PFSK-1 (cell line): Measurements from ENCODE around the gene MCRIP1.

ENCODE experiments used
- FOXP2 ChIP-seq: optimal IDR thresholded peaks from 2 replicates; pipeline ENCODE3; 2011; ENCODE audit warnings: borderline replicate concordance, control low read depth, inconsistent platforms; ENCODE audit not compliant: insufficient read depth; ENCODE audit errors: extremely low read length, extremely low read depth
- POLR2AphosphoS5 ChIP-seq: IDR thresholded peaks from 2 replicates; pipeline ENCODE4 v1.6.1; 2012; ENCODE audit warnings: low read depth, mild to moderate bottlenecking, control low read depth, low read length, moderate library complexity
- SIN3A ChIP-seq: IDR thresholded peaks from 2 replicates; pipeline ENCODE4 v1.6.1; 2012; ENCODE audit warnings: mild to moderate bottlenecking, low read length, moderate library complexity, borderline replicate concordance; ENCODE audit not compliant: insufficient read depth
- TAF1 ChIP-seq: IDR thresholded peaks from 2 replicates; pipeline ENCODE4 v1.6.1; 2012; ENCODE audit warnings: low read length, control low read depth, borderline replicate concordance; ENCODE audit not compliant: insufficient read depth
- TF ChIP-seq, protein P1 (sequence below), 2 experiments: IDR thresholded peaks; 2 replicates each; pipeline versions ENCODE4 v1.6.1 to v1.8.0; 2011 to 2012; ENCODE audit warnings: low read depth in 2 of 2, low read length in 2 of 2, control low read depth in 1 of 2, inconsistent platforms in 1 of 2, mild to moderate bottlenecking in 1 of 2, moderate library complexity in 1 of 2; ENCODE audit not compliant: insufficient read depth in 1 of 2

Gene MCRIP1

DNA sequence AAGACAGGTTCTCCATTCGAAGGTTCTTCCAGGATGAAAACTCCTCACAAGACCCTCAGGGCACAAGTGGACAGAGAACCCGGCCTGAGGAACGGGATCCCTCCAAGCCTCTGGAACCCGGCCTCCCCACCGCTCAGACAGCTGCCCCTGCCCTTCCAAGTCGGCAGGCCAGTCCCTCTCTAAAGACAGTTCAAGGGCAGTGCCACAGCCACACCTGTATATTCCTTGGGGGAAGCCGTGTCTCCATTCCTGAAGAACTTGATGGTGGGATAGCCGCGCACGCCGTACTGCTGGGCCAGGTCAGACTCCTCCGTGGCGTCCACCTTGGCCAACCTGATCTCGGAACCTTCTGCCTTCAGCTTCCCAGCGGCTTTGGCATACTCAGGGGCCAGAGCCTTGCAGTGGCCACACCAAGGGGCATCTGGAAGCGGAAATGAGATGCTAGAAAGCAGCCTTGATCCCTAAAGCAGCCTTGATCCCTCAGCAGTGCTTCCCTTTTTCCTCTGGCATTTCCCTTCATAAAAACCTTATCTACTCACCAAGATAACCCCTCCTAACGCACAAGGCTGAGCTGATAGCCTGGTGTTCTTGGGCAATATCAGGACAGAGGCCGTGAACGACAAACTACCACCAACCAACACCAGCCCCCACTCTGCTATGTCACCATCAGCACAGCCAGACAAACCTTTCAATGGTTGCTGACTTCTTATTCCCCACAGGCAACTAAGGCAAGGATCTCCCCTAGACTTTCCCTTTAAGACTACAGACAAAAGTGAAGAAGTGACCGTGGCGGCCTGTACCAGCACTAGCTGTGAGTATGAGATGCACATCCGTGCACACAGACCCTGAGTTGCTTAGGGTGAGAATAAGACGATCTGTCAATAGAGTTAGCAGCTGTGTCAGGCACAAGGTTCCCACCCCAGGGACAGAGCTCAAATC, 26.1 kb upstream of the MCRIP1 start:
- TF ChIP-seq POLR2AphosphoS5 (peak; percentile 54; the same call in 1 of the 2 replicates), TAF1 (no peak; the same call in 1 of the 2 replicates)

DNA sequence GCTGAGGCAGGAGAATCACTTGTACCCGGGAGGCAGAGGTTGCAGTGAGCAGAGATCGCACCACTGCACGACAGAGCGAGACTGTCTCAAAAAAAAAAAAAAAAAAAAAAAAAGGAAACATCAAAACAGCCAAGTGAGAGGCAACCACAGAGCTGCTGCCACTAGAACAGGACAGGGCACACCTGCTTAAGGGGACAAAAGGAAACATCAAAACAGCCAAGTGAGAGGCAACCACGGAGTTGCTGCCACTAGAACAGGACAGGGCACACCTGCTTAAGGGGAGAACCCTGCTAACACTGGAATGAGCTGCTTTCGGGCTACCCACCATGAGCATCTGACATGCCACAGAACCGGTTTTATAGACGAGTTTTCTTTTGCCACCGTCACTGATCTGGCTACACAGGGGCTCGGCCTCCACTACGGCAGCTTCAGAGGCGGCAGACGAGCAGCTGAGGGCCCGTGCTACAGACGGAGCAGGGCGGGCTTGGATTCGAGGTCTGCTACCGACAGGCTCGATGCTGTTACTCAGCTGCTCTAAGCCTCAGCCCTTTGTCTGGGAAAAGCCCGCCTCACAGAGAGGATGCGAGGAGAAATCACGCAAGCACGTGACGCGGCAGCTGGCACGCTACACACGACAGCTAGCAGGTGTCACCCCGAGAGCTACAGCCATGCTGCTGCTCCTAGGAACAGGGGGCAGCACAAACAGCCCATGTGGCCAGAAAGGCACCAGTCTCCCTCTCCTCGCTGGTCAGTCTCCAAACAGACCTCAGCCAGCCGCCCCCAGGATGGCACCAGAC, 25.3 kb upstream of the MCRIP1 start:
- TF ChIP-seq, protein P1, sequence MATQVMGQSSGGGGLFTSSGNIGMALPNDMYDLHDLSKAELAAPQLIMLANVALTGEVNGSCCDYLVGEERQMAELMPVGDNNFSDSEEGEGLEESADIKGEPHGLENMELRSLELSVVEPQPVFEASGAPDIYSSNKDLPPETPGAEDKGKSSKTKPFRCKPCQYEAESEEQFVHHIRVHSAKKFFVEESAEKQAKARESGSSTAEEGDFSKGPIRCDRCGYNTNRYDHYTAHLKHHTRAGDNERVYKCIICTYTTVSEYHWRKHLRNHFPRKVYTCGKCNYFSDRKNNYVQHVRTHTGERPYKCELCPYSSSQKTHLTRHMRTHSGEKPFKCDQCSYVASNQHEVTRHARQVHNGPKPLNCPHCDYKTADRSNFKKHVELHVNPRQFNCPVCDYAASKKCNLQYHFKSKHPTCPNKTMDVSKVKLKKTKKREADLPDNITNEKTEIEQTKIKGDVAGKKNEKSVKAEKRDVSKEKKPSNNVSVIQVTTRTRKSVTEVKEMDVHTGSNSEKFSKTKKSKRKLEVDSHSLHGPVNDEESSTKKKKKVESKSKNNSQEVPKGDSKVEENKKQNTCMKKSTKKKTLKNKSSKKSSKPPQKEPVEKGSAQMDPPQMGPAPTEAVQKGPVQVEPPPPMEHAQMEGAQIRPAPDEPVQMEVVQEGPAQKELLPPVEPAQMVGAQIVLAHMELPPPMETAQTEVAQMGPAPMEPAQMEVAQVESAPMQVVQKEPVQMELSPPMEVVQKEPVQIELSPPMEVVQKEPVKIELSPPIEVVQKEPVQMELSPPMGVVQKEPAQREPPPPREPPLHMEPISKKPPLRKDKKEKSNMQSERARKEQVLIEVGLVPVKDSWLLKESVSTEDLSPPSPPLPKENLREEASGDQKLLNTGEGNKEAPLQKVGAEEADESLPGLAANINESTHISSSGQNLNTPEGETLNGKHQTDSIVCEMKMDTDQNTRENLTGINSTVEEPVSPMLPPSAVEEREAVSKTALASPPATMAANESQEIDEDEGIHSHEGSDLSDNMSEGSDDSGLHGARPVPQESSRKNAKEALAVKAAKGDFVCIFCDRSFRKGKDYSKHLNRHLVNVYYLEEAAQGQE (IDR thresholded peaks at IDR 0.05; ENCODE audit: insufficient read depth in 1 of 2, low read depth in 2 of 2, low read length in 2 of 2) = no peak
- TF ChIP-seq TAF1 (no peak), SIN3A (no peak), FOXP2 (no peak), POLR2AphosphoS5 (no peak)

DNA sequence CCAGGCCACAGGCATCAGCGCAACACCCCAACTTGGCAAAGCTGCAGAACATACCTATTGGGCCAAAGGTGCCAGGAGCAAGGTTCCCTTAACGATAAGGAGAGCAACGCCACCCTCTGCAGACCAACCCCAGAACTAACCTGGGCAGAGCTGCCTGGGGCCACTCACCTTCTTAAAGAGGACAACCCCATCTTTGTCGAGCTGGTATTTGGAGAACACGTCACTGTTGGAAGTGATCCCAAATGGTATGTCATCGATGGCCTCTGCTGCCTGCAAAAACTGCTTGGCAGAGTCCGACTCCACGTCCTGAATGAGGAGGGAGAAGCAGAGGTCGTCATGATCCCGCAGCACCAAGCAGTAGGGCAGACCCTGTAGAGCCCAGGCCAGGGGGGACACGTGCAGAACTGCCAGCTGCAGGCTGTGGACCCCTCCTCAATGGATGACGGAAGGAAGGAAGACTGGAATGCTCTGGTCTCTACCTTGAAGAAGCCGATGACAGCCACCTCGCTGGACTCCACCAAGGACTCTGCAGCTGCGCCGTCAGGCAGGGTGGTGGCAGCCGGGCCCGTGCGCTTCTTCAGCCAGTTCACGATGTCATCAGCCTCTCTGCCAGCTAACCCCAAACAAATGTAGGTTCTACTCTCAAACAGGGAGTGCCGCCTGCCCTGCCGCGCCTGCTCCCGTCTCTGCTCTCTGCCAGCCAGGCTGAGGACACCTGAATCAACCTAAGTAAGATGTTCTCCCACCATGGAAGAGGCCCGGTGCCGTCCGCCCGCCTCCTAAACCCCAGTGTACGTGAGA, 22.1 kb upstream of the MCRIP1 start:
- TF ChIP-seq FOXP2 = no peak
- TF ChIP-seq SIN3A = no peak
- TF ChIP-seq, protein P1 (IDR thresholded peaks at IDR 0.05; ENCODE audit: insufficient read depth in 1 of 2, low read depth in 2 of 2, low read length in 2 of 2) = no peak
- TF ChIP-seq POLR2AphosphoS5 = no peak; the same call in 1 of the 2 replicates
- TF ChIP-seq TAF1 = no peak

DNA sequence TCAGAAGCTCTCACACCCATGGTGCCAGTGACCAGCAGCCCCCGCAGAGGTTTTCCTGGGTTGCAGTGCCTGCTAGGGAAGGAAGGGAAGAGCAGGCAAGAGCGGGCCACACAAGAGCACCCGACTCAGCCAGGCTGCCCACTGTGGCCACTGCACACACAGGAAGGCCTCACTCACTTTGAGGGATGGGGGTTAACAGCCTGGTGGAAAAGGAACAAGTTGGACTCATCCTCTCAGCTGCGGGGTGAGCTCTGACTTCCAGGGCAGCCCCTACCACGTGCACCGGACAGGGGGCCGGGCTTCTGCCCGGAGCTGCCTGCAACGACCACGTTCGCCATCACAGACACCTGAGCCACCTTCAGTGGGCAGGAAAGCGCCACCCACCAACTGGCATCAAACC, 19.1 kb upstream of the MCRIP1 start:
- TF ChIP-seq FOXP2 (no peak), POLR2AphosphoS5 (no peak), SIN3A (no peak), TAF1 (no peak)
- TF ChIP-seq, protein P1 (IDR thresholded peaks at IDR 0.05; ENCODE audit: insufficient read depth in 1 of 2, low read depth in 2 of 2, low read length in 2 of 2) = no peak

DNA sequence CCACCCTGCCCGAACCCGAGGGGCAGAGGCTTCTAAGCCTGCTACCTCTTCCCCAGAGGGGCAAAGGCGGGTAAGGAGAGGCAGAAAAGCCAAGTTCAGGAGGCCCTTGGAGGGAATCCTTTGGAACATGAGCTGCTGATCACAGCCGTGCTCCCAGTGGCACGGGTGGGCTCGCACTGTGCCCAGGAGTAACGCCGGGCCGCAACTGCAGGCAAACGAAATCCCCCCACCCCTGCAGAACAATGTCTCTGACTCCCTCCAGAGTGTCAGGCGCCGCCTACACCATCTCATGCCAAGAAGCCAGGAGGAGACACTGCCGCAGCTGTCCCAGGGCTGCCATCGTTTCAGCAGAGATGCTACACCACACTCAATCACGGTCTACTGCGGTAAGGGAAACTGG, 18.3 kb upstream of the MCRIP1 start:
- TF ChIP-seq FOXP2 = no peak
- TF ChIP-seq SIN3A = no peak
- no peak for TF ChIP-seq TAF1
- TF ChIP-seq, protein P1 (IDR thresholded peaks at IDR 0.05; ENCODE audit: insufficient read depth in 1 of 2, low read depth in 2 of 2, low read length in 2 of 2) = no peak
- TF ChIP-seq POLR2AphosphoS5 = no peak
